Lower lobe of right lung (tissue), 2 donors: ENCODE data around the gene HSPG2. TPM values are rescaled to one million over a fixed set of nuclear protein-coding genes. Genes with fewer than 3 reads are reported as not detected.
A peak's percentile ranks its signal among the peaks of the same experiment; 100 is the strongest.

Experiments
- ATAC-seq, 2 donors: fragments of 200-7000 bp; cut with Tn5 transposase; one replicate each; pipeline ENCODE4 v1.9.1; 2020 to 2022; ENCODE audit warnings: mild to moderate bottlenecking in 2 of 2, moderate library complexity in 2 of 2
- DNase-seq: peaks from one replicate; pipeline ENCODE4 v3.0.0-alpha.2; 2020
- H3K27ac ChIP-seq: fragments of 200-600 bp; one replicate; pipeline ENCODE4 v1.8.0; 2022
- H3K27me3 ChIP-seq: fragments of 200-600 bp; one replicate; pipeline ENCODE4 v1.8.0; 2022; ENCODE audit warnings: low read depth
- H3K36me3 ChIP-seq: fragments of 200-600 bp; one replicate; pipeline ENCODE4 v1.8.0; 2022; ENCODE audit warnings: mild to moderate bottlenecking
- H3K4me1 ChIP-seq: fragments of 200-600 bp; one replicate; pipeline ENCODE4 v1.8.0; 2022
- H3K4me3 ChIP-seq: fragments of 200-600 bp; one replicate; pipeline ENCODE4 v1.8.0; 2022; ENCODE audit warnings: mild to moderate bottlenecking
- H3K9me3 ChIP-seq: fragments of 200-600 bp; one replicate; pipeline ENCODE4 v1.8.0; 2022
- intact Hi-C: fragments of 100-400 bp; cut with DNase I; formaldehyde crosslinking; loops from one replicate; pipeline ENCODE4 v1.11.0; 2022
- total RNA-seq: library from RNA; stranded (reverse); fragmentation: NEBNext Ultra II Directional; extraction: Animal tissue kit (Norgen Biotek cat#: 25700); gene quantifications from one replicate; pipeline ENCODE4 v1.2.1, GENCODE V29; 2021
- TF ChIP-seq, protein P1 (sequence below): fragments of 200-600 bp; IDR thresholded peaks from one replicate; pipeline ENCODE4 v1.8.0; 2022; ENCODE audit warnings: antibody characterized with exemption, mild to moderate bottlenecking
- donor health status: DM: no; HTN: yes; CAD: no; lungs with severe emphysema.

Gene HSPG2
- total RNA-seq, 1 donor from 2014 or later = 216 TPM

DNA sequence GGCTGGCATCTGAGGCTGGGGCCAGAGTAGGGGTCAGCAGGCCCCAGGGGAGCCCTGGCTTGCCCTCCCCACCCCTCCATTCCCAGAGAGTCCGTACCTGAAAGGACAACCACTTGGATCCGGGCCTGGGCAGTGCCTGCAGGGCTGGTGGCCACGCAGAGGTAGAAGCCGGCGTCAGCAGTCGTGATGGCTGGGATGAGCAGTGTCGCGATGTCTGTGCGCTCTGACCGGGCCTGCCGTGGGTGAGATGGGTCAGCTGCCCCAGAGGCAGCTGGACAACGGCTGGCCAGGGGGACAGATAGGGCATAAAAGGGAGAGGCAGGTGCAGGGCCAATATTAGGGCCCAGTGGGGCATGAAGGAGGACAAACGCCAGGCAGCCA, 82.4 kb downstream of the HSPG2 start:
- no peak for ATAC-seq
- intact Hi-C loops = no loop called here
- no peak for DNase-seq

DNA sequence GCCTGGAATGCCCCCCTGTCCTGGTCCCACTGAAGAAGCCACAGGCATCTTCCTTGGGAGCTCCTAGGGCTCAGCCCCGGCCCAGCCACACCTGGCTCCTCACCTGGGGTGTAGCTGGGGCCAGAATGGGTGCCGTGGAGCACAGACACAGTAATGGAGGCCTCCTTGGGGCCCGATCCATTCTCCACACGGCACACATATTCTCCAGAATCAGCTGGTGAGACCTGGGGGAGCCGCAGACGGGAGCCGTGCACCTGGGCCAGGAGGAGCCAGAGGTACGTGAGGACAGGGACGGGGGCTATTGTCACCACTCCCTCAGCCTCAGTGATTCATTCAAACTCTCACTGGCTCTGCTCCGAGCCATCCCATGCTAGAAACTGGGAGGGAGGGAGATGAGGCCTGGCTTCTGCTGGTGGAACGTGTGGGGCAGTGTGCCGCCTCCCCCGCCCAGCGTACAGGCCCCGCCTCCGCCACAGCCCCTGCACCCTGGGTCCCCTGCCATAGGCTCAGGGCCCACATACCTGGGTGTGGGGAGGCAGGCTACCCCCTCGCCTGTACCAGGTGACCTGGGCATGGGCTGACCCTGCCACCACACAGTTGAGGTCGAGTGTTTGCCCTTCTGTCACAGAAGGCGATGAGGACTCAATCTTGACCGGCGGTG, 82.9 kb downstream of the HSPG2 start:
- Histone ChIP-seq H3K36me3 (peaks cover 95% of the 10 kb centered on the region), H3K9me3 (no peaks in the 10 kb centered on the region), H3K4me3 (no peak overlapping the region), H3K4me1 (no peaks in the 10 kb centered on the region), H3K27me3 (no peaks in the 10 kb centered on the region), H3K27ac (no peak overlapping the region)
- DNase-seq (no peak), ATAC-seq (no peak)
- intact Hi-C loops = no loop called here
- TF ChIP-seq, protein P1, sequence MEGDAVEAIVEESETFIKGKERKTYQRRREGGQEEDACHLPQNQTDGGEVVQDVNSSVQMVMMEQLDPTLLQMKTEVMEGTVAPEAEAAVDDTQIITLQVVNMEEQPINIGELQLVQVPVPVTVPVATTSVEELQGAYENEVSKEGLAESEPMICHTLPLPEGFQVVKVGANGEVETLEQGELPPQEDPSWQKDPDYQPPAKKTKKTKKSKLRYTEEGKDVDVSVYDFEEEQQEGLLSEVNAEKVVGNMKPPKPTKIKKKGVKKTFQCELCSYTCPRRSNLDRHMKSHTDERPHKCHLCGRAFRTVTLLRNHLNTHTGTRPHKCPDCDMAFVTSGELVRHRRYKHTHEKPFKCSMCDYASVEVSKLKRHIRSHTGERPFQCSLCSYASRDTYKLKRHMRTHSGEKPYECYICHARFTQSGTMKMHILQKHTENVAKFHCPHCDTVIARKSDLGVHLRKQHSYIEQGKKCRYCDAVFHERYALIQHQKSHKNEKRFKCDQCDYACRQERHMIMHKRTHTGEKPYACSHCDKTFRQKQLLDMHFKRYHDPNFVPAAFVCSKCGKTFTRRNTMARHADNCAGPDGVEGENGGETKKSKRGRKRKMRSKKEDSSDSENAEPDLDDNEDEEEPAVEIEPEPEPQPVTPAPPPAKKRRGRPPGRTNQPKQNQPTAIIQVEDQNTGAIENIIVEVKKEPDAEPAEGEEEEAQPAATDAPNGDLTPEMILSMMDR = no peak

More for the DNA sequence above, 82.4 kb downstream of the HSPG2 start:
- peaks cover 96% of the 10 kb centered on the region for H3K36me3 ChIP-seq
- TF ChIP-seq, protein P1 = no peak
- no peaks in the 10 kb centered on the region for H3K9me3 ChIP-seq
- H3K4me1 ChIP-seq = no peaks in the 10 kb centered on the region
- H3K4me3 ChIP-seq = no peak overlapping the region
- H3K27me3 ChIP-seq = no peaks in the 10 kb centered on the region
- H3K27ac ChIP-seq = no peak overlapping the region

DNA sequence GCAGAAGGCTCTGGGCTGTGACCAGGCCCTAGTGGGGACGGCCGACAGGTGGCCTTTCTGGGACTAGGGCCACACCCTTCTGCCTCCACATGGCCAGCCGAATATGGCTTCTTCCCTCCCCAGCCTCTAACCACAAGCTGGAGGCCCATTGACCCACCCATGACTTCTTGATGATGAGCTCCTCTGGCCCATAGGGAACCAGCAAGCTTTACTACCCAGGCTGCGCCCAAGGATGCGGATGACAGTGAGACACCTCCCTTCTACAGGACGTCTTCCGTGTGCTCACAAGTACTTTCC, 84.0 kb downstream of the HSPG2 start:
- no peak for DNase-seq
- ATAC-seq = no peak
- H3K4me3 ChIP-seq = no peak overlapping the region
- no peaks in the 10 kb centered on the region for H3K9me3 ChIP-seq
- intact Hi-C loops = no loop called here
- H3K4me1 ChIP-seq = no peaks in the 10 kb centered on the region
- H3K27me3 ChIP-seq = no peaks in the 10 kb centered on the region
- no peak overlapping the region for H3K27ac ChIP-seq
- H3K36me3 ChIP-seq = peaks cover 95% of the 10 kb centered on the region
- TF ChIP-seq, protein P1 = no peak

DNA sequence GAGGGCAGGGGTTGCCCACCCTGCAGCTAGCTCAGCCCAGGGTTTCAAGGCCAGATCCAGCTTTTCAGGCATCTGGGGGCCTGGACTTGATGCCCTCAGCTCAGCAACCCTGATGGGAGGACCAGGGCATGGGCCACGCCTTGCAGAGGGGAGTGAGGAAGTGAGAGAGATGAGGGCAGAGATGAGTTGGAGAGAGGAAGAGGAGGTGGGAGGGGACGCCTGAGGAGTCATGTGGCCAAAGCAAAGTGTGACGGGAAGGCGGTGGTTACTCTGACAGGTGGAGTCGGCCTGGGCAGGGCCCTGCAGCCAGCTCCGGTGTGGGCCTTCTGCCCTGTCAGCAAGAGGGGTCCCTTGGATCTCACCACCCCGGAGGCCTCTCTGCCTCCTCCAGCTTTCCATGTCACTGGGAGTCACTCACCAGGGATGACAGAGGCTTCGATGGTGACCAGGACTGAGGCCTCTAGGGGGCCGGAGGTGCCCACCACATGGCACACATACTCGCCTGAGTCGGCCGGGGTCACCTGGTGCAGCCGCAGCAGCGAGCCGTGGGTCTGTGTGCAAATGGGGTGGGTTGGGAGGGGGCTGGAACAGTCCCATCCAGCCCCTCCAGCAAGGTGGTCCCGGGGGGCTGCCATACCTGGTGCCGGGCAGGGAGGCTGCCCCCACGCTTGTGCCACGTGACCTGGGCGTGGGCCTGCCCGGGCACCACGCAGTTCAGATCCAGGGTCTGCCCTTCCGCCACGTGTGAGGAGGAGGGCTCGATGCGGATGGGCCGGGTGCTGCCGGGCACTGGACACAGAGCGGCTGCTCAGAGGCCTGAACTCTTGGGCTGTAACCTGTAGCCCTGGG, 84.6 kb downstream of the HSPG2 start:
- ATAC-seq (peak in 1 of 2 donors; percentile 5), DNase-seq (no peak)
- H3K9me3 ChIP-seq = no peaks in the 10 kb centered on the region
- no peaks in the 10 kb centered on the region for H3K27me3 ChIP-seq
- H3K4me1 ChIP-seq = no peaks in the 10 kb centered on the region
- H3K36me3 ChIP-seq = peaks cover 95% of the 10 kb centered on the region
- intact Hi-C loops = no loop called here
- TF ChIP-seq, protein P1 = no peak
- no peak overlapping the region for H3K27ac ChIP-seq
- no peak overlapping the region for H3K4me3 ChIP-seq

DNA sequence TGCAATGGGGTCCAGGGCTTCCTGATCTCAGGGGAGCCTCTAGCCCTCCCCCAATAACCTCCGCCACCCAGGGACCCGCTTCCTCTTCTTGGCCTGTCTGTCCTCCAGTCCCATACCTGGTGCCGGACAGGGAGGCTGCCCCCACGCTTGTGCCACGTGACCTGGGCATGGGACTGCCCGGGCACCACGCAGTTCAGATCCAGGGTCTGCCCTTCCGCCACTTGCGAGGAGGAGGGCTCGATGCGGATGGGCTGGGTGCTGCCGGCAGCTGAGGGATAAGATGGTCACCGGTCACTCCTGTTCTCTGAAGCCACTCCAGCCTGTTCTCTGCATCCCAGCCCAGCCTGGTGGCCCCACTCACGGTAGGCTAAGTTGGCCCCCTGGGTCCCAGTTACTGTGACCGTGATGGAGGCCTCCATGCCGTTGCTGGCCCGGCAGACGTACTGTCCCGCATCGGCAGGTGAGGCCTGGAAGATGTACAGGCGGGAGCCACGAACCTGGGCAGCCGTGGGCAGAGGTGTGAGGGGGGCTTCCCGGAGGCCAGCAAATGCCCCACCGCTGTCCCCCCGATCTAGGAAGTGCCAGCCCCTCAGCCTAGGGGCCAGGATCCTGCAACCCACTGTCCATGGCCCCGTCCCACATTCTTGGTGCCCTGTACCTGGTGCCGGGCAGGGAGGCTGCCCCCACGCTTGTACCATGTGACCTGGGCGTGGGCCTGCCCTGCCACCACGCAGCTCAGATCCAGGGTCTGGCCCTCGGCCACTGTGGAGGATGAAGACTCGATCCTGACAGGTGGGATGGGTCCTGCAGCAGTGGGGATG, 85.5 kb downstream of the HSPG2 start:
- no peak overlapping the region for H3K4me3 ChIP-seq
- no peaks in the 10 kb centered on the region for H3K9me3 ChIP-seq
- no peak overlapping the region for H3K27ac ChIP-seq
- TF ChIP-seq, protein P1 = no peak
- H3K4me1 ChIP-seq = no peaks in the 10 kb centered on the region
- intact Hi-C loops = no loop called here
- ATAC-seq = no peak
- DNase-seq = no peak
- peaks cover 97% of the 10 kb centered on the region for H3K36me3 ChIP-seq
- no peaks in the 10 kb centered on the region for H3K27me3 ChIP-seq
